HepG2 (cell line): ENCODE measurements around the gene NOTUM. TPM values are rescaled to one million over a fixed set of nuclear protein-coding genes. Genes with fewer than 3 reads are reported as not detected.

Experiments used
- ADNP ChIP-seq: sonication (generic); formaldehyde crosslinking; IDR thresholded peaks from 2 replicates; pipeline ENCODE4 v1.4.0; 2020; ENCODE audit warnings: missing genetic modification reagents
- AKAP8 ChIP-seq: sonication (generic); formaldehyde crosslinking; IDR thresholded peaks from 2 replicates; pipeline ENCODE4 v1.5.1; 2020; ENCODE audit warnings: mild to moderate bottlenecking, missing genetic modification reagents
- ARID4A ChIP-seq: sonication (generic); formaldehyde crosslinking; IDR thresholded peaks from 2 replicates; pipeline ENCODE4 v1.5.0; 2020; ENCODE audit warnings: mild to moderate bottlenecking, missing genetic modification reagents, borderline replicate concordance
- CHD2 ChIP-seq: IDR thresholded peaks from 2 replicates; pipeline ENCODE4 v1.6.1; 2011; ENCODE audit warnings: low read depth, low read length, improper control_type of control experiment
- ETV5 ChIP-seq: IDR thresholded peaks from 2 replicates; pipeline ENCODE4 v1.6.1; 2018; ENCODE audit warnings: missing biosample characterization, missing genetic modification reagents, inconsistent platforms, borderline replicate concordance
- FOXC1 ChIP-seq: sonication (generic); formaldehyde crosslinking; IDR thresholded peaks from 2 replicates; pipeline ENCODE4 v1.8.0; 2022; ENCODE audit warnings: mild to moderate bottlenecking, missing genetic modification reagents, borderline replicate concordance
- MAFK ChIP-seq, 2 experiments: IDR thresholded peaks in 1 of 2; conservative IDR thresholded peaks in 1 of 2; 2 replicates each; pipeline ENCODE4 v1.6.1; 2011; ENCODE audit warnings: improper control_type of control experiment in 2 of 2, low read length in 2 of 2
- NAIF1 ChIP-seq: sonication (generic); formaldehyde crosslinking; IDR thresholded peaks from 2 replicates; pipeline ENCODE4 v1.5.0; 2020; ENCODE audit warnings: mild to moderate bottlenecking, missing genetic modification reagents, borderline replicate concordance
- NBN ChIP-seq: fragments of 450-650 bp; conservative IDR thresholded peaks from 2 replicates; pipeline ENCODE4 v1.6.1; 2017
- RBM22 ChIP-seq: fragments of 200-400 bp; formaldehyde crosslinking; optimal IDR thresholded peaks from 2 replicates; pipeline ENCODE3; 2017; ENCODE audit warnings: mild to moderate bottlenecking, low read length, moderate library complexity
- RFX3 ChIP-seq: IDR thresholded peaks from 2 replicates; pipeline ENCODE4 v1.6.1; 2016; ENCODE audit warnings: missing biosample characterization, missing genetic modification reagents
- SALL1 ChIP-seq: sonication (generic); formaldehyde crosslinking; IDR thresholded peaks from 2 replicates; pipeline ENCODE4 v1.8.0; 2022; ENCODE audit warnings: mild to moderate bottlenecking, missing genetic modification reagents
- SALL2 ChIP-seq: sonication (generic); formaldehyde crosslinking; IDR thresholded peaks from 2 replicates; pipeline ENCODE4 v1.8.1; 2023; ENCODE audit warnings: mild to moderate bottlenecking, missing genetic modification reagents, inconsistent platforms
- SNAPC2 ChIP-seq: sonication (generic); formaldehyde crosslinking; IDR thresholded peaks from 2 replicates; pipeline ENCODE4 v1.8.1; 2022; ENCODE audit warnings: mild to moderate bottlenecking, missing genetic modification reagents
- SP4 ChIP-seq: sonication (generic); formaldehyde crosslinking; IDR thresholded peaks from 2 replicates; pipeline ENCODE4 v1.8.1; 2023; ENCODE audit warnings: mild to moderate bottlenecking, missing genetic modification reagents
- ZBTB8A ChIP-seq: sonication (generic); formaldehyde crosslinking; IDR thresholded peaks from 2 replicates; pipeline ENCODE4 v1.4.0; 2020; ENCODE audit warnings: mild to moderate bottlenecking, low read depth, missing genetic modification reagents, borderline replicate concordance
- ZNF274 ChIP-seq: sonication (generic); formaldehyde crosslinking; IDR thresholded peaks from 2 replicates; pipeline ENCODE4 v1.5.1; 2020; ENCODE audit warnings: mild to moderate bottlenecking, missing genetic modification reagents
- ZNF619 ChIP-seq: sonication (generic); formaldehyde crosslinking; IDR thresholded peaks from 2 replicates; pipeline ENCODE4 v1.4.0; 2020; ENCODE audit warnings: mild to moderate bottlenecking, missing genetic modification reagents
- ZNF788 ChIP-seq: sonication (generic); formaldehyde crosslinking; IDR thresholded peaks from 2 replicates; pipeline ENCODE4 v1.5.0; 2020; ENCODE audit warnings: mild to moderate bottlenecking, missing genetic modification reagents, borderline replicate concordance
- ZNF850 ChIP-seq: sonication (generic); formaldehyde crosslinking; conservative IDR thresholded peaks from 2 replicates; pipeline ENCODE4 v1.9.0; 2021; ENCODE audit warnings: mild to moderate bottlenecking, missing genetic modification reagents
- polyA plus RNA-seq, 8 experiments: library from polyadenylated mRNA; depleted of rRNA in 3 of 8; stranded (reverse) in 7 of 8; unstranded in 1 of 8; fragments of >200 nt; fragmentation: Illumina TruSeq in 4 of 8; extraction: Trizol in 4 of 8; gene quantifications; 2 replicates each; pipeline versions ENCODE4 v1.2.1 to v1.2.3, GENCODE V29; 2011 to 2016; ENCODE audit warnings: low read depth in 4 of 8, missing spikeins in 1 of 8, mixed read lengths in 1 of 8; ENCODE audit not compliant: insufficient read depth in 1 of 8
- total RNA-seq, 5 experiments: library from RNA; depleted of rRNA; stranded (reverse); fragments of >200 nt; fragmentation: Illumina TruSeq; extraction: Trizol; gene quantifications; 2 replicates each; pipeline ENCODE4 v1.2.3, GENCODE V29; 2016; ENCODE audit warnings: low read depth in 1 of 5
- TF ChIP-seq, protein P1 (sequence below): IDR thresholded peaks from 2 replicates; pipeline ENCODE4 v1.6.1; 2016; ENCODE audit warnings: low read depth, control low read depth

Gene NOTUM
- total and polyA plus RNA-seq, 2 of the 13 experiments (the other 11 are each of a cell fraction or from before 2014, with no cell fraction given) = 150 to 160 TPM

DNA sequence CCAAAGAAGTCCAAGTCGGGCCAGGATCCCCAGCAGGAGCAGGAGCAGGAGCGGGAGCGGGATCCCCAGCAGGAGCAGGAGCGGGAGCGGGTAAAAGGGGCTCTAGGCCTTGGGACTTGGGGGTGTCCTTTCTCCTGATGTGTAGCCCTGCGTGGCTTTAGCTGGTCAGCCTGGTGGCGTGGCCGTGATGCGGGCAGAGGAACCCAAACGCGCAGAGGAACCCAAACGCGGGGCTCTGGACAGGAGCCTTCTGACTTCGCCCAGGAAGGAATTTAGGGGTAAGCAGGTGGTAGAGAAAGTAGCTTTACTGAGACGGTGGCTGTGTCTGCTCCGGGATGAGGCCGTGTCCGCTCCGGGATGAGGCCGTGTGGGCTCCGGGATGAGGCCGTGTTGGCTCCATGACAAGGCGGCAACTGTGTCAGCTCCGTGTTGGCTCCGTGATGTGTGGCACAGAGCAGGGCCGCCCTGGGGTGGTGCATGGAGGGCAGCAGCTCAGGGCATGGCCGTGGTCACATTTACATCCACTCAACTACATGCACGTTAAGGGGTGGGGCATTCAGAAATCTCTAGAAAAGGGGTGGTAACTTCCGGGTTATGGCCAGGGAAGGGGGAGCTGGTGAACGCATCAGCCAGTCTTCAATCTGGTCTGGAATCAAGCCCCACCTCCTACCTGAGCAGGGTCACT is 35.9 kb upstream of the NOTUM start (continued):
- TF ChIP-seq RFX3 (CRISPR knock-in tag) (no peak), SALL1 (CRISPR knock-in tag) (0 out of 2 replicates have a peak, but pooled peaks have one; percentile 17), AKAP8 (CRISPR knock-in tag) (peak; percentile 38; the same call in 1 of the 2 replicates), ADNP (CRISPR knock-in tag) (no peak), ARID4A (no peak; the same call in 1 of the 2 replicates), NAIF1 (no peak), ZNF850 (CRISPR knock-in tag) (no peak), SALL2 (CRISPR knock-in tag) (no peak), SNAPC2 (no peak), SP4 (CRISPR knock-in tag) (peak; percentile 63; the same call in 1 of the 2 replicates), ZNF274 (CRISPR knock-in tag) (peak; percentile 50; the same call in 1 of the 2 replicates), CHD2 (no peak), ZNF788 (CRISPR knock-in tag) (no peak), RBM22 (peak; percentile 78), FOXC1 (no peak), ZNF619 (CRISPR knock-in tag) (0 out of 2 replicates have a peak, but pooled peaks have one; percentile 37), ZBTB8A (no peak), NBN (no peak), MAFK (conservative IDR thresholded peaks at IDR 0.05 in 1 of 2, IDR thresholded peaks at IDR 0.05 in 1 of 2; ENCODE audit: low read length in 2 of 2) (no peak), ETV5 (CRISPR knock-in tag) (peak; percentile 7; the same call in 1 of the 2 replicates)
- TF ChIP-seq, protein P1, sequence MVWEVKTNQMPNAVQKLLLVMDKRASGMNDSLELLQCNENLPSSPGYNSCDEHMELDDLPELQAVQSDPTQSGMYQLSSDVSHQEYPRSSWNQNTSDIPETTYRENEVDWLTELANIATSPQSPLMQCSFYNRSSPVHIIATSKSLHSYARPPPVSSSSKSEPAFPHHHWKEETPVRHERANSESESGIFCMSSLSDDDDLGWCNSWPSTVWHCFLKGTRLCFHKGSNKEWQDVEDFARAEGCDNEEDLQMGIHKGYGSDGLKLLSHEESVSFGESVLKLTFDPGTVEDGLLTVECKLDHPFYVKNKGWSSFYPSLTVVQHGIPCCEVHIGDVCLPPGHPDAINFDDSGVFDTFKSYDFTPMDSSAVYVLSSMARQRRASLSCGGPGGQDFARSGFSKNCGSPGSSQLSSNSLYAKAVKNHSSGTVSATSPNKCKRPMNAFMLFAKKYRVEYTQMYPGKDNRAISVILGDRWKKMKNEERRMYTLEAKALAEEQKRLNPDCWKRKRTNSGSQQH (CRISPR knock-in tag) = peak; percentile 60; the same call in 1 of the 2 replicates
